CD8-positive, alpha-beta memory T cell (primary cell): ENCODE data around the gene CELF6. TPM values are rescaled to one million over a fixed set of nuclear protein-coding genes. Genes with fewer than 3 reads are reported as not detected.

Source experiments
- polyA plus RNA-seq: library from polyadenylated mRNA; unstranded; fragments of 300-500 nt; fragmentation: Illumina TruSeq; gene quantifications from one replicate; pipeline ENCODE4 v1.2.3, GENCODE V29; 2021
- total RNA-seq, 2 experiments: library from RNA; stranded (reverse); gene quantifications; one replicate each; pipeline ENCODE4 v1.2.3, GENCODE V29; 2021

Gene CELF6
- total and polyA plus RNA-seq, 3 experiments from 2014 or later = 0.53 to 0.68 TPM; not detected in 1

Other genes starting within 250 kb of the CELF6 start
- 10 to 100 TPM; 22.0 to 22.2 TPM for gene MYO9A, start 202.0 kb downstream of the CELF6 start, total RNA-seq
- gene MYO9A, start 202.0 kb downstream of the CELF6 start, polyA plus RNA-seq = 20.3 TPM
- gene SENP8, start 201.8 kb downstream of the CELF6 start, total RNA-seq = 1 to 10 TPM; 2.7 to 3.0 TPM
- gene SENP8, start 201.8 kb downstream of the CELF6 start, polyA plus RNA-seq = 0.83 TPM
- not detected for gene GRAMD2A, start 122.4 kb downstream of the CELF6 start, total RNA-seq
- gene GRAMD2A, start 122.4 kb downstream of the CELF6 start, polyA plus RNA-seq = not detected
- 1,000 to 10,000 TPM; 2,146 to 2,187 TPM for gene PKM, start 89.0 kb downstream of the CELF6 start, total RNA-seq
- gene PKM, start 89.0 kb downstream of the CELF6 start, polyA plus RNA-seq = 337 TPM
- 10 to 100 TPM; 59.4 to 63.9 TPM for gene PARP6, start 47.6 kb downstream of the CELF6 start, total RNA-seq
- gene PARP6, start 47.6 kb downstream of the CELF6 start, polyA plus RNA-seq = 30.0 TPM
- gene HEXA, start 55.9 kb upstream of the CELF6 start, total RNA-seq = 10 to 100 TPM; 75.0 to 80.5 TPM
- gene HEXA, start 55.9 kb upstream of the CELF6 start, polyA plus RNA-seq = 83.0 TPM
- gene TMEM202, start 78.1 kb upstream of the CELF6 start, total RNA-seq = not detected
- not detected for gene TMEM202, start 78.1 kb upstream of the CELF6 start, polyA plus RNA-seq
- 100 to 1,000 TPM; 153 to 164 TPM for gene ARIH1, start 154.2 kb upstream of the CELF6 start, total RNA-seq
- 24.3 TPM for gene ARIH1, start 154.2 kb upstream of the CELF6 start, polyA plus RNA-seq